ENCODE results near the gene ZBTB38. TPM values are rescaled to one million over a fixed set of nuclear protein-coding genes. Genes with fewer than 3 reads are reported as not detected.

ZBTB38 gene
- total and polyA plus RNA-seq, 2 experiments from 2014 or later, result 12.9 to 35.9 TPM

DNA sequence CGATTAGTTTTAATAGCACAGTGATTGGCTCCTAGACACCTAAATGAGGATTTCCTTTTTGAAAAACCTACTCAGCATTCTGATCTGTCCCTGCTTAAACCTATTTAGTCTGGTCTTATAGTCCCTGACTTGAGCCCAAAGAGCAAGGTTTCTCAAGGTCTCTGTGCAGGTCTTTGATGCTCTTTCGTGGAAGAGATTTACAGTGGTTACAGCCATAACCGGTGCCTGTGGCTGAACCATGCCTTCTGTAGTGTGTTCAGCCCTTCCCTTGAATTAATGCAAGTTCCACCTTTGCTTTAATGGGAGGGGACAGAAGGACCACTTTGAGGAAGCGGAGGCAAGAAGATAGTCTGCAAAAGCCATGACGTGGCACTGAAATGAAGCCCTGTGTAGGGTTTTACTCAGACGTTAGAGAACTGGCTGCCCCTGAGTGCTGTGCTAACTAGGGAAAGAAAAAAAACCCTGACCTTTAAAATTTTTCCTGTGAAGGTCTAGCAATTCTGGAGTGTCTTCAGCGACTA lies 43.0 kb downstream of the ZBTB38 start:
- Histone ChIP-seq H3K4me1 (ENCODE audit: low read depth) (peaks cover 37% of the 10 kb centered on the region), H3K4me3 (no peak overlapping the region), H3K36me3 (peaks cover 5% of the 10 kb centered on the region), H3K9me3 (ENCODE audit: low read depth) (no peaks in the 10 kb centered on the region), H3K27ac (peak overlapping the region; percentile 70), H3K27me3 (no peaks in the 10 kb centered on the region)
- TF ChIP-seq, protein P1, sequence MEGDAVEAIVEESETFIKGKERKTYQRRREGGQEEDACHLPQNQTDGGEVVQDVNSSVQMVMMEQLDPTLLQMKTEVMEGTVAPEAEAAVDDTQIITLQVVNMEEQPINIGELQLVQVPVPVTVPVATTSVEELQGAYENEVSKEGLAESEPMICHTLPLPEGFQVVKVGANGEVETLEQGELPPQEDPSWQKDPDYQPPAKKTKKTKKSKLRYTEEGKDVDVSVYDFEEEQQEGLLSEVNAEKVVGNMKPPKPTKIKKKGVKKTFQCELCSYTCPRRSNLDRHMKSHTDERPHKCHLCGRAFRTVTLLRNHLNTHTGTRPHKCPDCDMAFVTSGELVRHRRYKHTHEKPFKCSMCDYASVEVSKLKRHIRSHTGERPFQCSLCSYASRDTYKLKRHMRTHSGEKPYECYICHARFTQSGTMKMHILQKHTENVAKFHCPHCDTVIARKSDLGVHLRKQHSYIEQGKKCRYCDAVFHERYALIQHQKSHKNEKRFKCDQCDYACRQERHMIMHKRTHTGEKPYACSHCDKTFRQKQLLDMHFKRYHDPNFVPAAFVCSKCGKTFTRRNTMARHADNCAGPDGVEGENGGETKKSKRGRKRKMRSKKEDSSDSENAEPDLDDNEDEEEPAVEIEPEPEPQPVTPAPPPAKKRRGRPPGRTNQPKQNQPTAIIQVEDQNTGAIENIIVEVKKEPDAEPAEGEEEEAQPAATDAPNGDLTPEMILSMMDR (IDR thresholded peaks at IDR 0.05; ENCODE audit: low read depth, low read length), result no peak
- DNase-seq (ENCODE audit: low read depth in 1 of 2, low spot score in 1 of 2), result peak in 1 of 2 donors; percentile 52

DNA sequence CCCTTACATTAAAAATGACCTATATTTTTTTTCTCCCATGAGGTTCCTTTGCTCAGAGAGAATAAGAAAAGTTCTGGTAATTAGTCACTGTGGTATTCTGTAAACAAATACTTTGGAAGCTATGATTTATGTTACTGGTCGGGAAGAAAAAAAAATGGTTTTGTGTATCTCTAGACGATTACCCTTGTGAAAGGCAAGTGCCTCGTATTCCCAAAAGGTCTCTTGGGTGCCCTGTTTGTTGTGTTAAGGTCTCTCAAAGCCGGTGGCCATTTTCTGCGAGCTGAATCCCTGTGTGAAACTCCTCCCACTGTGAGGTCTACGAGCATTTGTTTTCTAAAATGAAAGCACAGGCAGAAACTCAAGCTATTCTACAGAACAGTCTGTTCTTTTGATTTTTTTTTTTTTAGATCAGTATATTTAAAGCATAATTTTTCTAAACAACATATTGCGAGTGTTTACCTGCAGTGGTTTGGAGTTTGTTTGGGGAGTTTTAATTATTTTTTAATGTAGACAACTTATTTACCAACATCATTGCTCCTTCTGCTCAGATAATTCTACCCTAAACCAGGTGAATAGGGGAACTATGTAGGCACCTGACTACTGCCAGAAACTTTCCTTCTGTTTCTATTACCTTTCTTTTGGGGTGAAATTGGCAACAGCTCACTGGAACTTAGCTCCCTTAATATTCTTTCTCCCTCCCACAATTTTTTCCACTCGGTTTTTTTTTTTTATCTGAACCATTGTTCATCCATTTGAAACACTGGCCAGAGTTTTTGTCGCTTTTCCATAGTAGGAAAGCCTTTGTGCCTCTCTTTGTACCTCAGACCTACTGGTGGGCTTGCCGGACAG lies 44.0 kb downstream of the ZBTB38 start:
- TF ChIP-seq, protein P1 (IDR thresholded peaks at IDR 0.05; ENCODE audit: low read depth, low read length), result no peak
- Histone ChIP-seq H3K27me3 (no peaks in the 10 kb centered on the region), H3K27ac (peak overlapping the region; percentile 48), H3K9me3 (ENCODE audit: low read depth) (no peaks in the 10 kb centered on the region), H3K4me3 (no peak overlapping the region), H3K36me3 (peaks cover under 1% of the 10 kb centered on the region), H3K4me1 (ENCODE audit: low read depth) (peaks cover 37% of the 10 kb centered on the region)
- peak in 1 of 2 donors; percentile 80 for DNase-seq (ENCODE audit: low read depth in 1 of 2, low spot score in 1 of 2)

DNA sequence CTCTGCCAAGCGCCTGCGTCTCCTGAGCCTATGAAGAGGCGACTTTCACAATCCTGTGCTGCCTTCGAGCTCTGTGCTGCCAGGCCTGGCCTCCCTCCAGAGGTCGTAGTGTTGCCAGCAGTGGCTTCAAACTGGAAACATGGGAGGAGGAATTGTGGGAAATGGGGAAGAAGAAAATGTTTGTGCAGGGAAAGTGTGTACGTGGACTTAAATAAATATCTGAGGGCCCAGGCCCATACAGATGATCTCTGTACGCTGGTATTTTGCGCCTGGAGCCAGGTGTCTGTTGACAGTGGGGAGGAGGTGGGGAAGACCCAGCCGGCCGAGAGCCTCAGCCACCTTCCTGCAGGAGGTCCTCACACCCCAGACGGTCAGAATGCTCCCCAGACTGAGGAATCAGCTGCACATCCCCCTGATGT lies 44.6 kb downstream of the ZBTB38 start:
- no peaks in the 10 kb centered on the region for H3K27me3 ChIP-seq
- H3K4me1 ChIP-seq (ENCODE audit: low read depth), result peaks cover 37% of the 10 kb centered on the region
- DNase-seq (ENCODE audit: low read depth in 1 of 2, low spot score in 1 of 2), result peak in 1 of 2 donors; percentile 94
- no peak overlapping the region for H3K27ac ChIP-seq
- TF ChIP-seq, protein P1 (IDR thresholded peaks at IDR 0.05; ENCODE audit: low read depth, low read length), result no peak
- no peaks in the 10 kb centered on the region for H3K36me3 ChIP-seq
- H3K9me3 ChIP-seq (ENCODE audit: low read depth), result no peaks in the 10 kb centered on the region
- no peak overlapping the region for H3K4me3 ChIP-seq

DNA sequence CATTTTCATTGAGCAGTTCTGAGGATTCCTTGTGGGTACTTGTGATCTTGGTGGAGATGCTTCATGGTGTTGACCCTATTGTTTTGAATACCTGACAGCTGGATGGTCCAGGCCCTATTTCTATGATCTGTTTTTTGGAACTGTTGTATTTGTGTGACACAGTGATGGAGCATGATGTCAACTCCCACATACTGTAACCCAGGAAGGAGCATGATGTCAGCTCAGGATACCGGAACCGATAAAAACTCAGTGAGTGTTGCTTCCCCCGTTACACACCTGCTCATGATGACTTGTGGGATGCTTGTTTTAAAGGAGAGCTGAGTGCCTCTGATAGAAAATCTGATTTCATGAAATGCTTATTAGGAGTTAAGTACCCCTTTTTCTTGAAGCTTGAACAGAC lies 45.1 kb downstream of the ZBTB38 start:
- Histone ChIP-seq H3K27ac (no peak overlapping the region), H3K27me3 (no peaks in the 10 kb centered on the region), H3K4me3 (no peak overlapping the region), H3K9me3 (ENCODE audit: low read depth) (no peaks in the 10 kb centered on the region), H3K4me1 (ENCODE audit: low read depth) (peaks cover 37% of the 10 kb centered on the region), H3K36me3 (no peaks in the 10 kb centered on the region)
- TF ChIP-seq, protein P1 (IDR thresholded peaks at IDR 0.05; ENCODE audit: low read depth, low read length), result no peak
- DNase-seq (ENCODE audit: low read depth in 1 of 2, low spot score in 1 of 2), result no peak

DNA sequence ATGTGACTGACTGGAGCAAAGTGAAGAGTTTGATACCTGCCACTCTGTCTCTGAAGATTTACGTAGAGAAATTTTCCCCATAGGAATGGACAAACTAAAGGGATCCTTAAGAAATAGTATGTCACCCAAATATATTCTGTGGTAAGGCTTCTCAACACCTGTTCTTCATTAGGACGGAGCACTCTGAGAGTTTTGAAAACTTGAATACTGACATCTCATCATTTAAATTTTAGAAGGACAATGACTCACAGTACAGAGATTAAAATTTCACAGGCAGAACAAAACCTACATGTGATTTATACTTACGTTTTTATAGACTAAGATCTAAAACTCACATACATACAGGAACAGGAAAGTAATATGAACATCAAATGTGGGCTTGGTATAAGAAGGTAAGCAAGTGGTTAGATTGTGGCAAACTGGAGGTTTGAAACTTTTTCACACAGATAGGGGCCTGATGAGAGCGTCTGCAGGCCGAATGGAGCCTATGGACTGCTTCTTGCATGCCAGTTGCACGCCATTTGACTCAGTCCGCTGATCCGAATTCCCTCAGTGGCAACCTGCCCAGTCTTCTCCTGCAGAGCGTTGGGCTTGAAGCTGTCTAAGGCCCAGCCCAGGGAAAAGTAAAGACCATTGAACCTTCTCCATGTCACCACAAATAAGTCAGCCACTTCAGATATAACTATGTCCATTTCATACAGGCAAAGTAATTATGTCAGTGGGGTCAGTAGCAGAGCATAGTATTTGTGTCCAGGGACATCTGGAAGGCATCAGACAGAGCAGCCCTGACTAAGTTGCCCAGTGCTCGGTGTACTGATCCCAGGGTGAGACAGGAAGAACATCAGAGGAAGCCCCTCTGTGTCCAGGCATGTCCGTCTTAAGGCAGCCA lies 45.7 kb downstream of the ZBTB38 start:
- TF ChIP-seq, protein P1 (IDR thresholded peaks at IDR 0.05; ENCODE audit: low read depth, low read length), result no peak
- H3K4me1 ChIP-seq (ENCODE audit: low read depth), result peaks cover 37% of the 10 kb centered on the region
- H3K27ac ChIP-seq, result no peak overlapping the region
- no peaks in the 10 kb centered on the region for H3K9me3 ChIP-seq (ENCODE audit: low read depth)
- H3K27me3 ChIP-seq, result no peaks in the 10 kb centered on the region
- peak in 1 of 2 donors; percentile 57 for DNase-seq (ENCODE audit: low read depth in 1 of 2, low spot score in 1 of 2)
- H3K4me3 ChIP-seq, result no peak overlapping the region
- no peaks in the 10 kb centered on the region for H3K36me3 ChIP-seq

Data from cardiac muscle cell (in vitro differentiated cells and primary cell).